GM12892 (cell line): Measurements from ENCODE around the gene PACC1.

Source experiments
- POLR2A ChIP-seq: IDR thresholded peaks from 2 replicates; pipeline ENCODE4 v1.6.1; 2011; ENCODE audit warnings: low read depth, low read length, control low read depth
- POLR2AphosphoS5 ChIP-seq: IDR thresholded peaks from 2 replicates; pipeline ENCODE4 v1.6.1; 2011; ENCODE audit warnings: low read depth, low read length, control low read depth
- TAF1 ChIP-seq: IDR thresholded peaks from 2 replicates; pipeline ENCODE4 v1.6.1; 2011; ENCODE audit warnings: low read depth, mild to moderate bottlenecking, control low read depth, low read length, borderline replicate concordance

DNA sequence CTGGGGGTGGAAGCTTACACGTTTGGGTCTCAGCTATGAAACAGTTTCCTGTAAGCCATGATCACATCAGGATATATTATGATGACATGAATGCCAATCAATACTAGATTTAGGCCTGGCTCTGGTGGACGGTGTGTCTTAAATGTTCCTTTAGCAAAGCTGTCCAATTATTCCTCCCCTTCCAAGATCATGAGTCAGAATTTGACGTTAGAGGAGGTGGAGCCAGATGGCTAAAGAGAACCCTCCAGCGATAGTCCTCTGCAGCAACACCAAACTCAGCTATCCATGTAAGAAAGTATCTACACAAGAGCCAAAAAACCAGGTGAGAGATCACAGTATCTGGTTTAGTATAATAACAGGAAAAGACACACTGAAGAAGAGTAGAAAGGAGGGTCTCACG is 47.8 kb downstream of the PACC1 start:
- 0 out of 2 replicates have a peak, but pooled peaks have one; percentile 26 for TF ChIP-seq POLR2A
- no peak for TF ChIP-seq TAF1
- no peak for TF ChIP-seq POLR2AphosphoS5
